ENCODE measurements around the gene ZNF341.

ZNF341 gene

GRCh38 chr20:33812152-33812849, 80.5 kb downstream of the ZNF341 start:
- Histone ChIP-seq H3K4me2 (peak overlapping the region; percentile 74), H3K4me3 (IDR thresholded peaks at IDR 0.05; ENCODE audit: insufficient read depth, low read depth, low read length) (peak overlapping the region; percentile 65), H3K9ac (peak overlapping the region; percentile 85), H4K20me1 (ENCODE audit: insufficient read depth) (peaks cover 16% of the 10 kb centered on the region; the same call in 1 of the 2 replicates), H3K27ac (peak overlapping the region; percentile 70), H2AFZ (ENCODE audit: low read depth) (no peak overlapping the region), H3K4me1 (ENCODE audit: low read depth, poor library complexity, severe bottlenecking) (peaks cover 49% of the 10 kb centered on the region), H3K27me3 (ENCODE audit: insufficient read depth, low read depth) (no peaks in the 10 kb centered on the region), H3K79me2 (ENCODE audit: insufficient read depth, low read depth) (peaks cover 61% of the 10 kb centered on the region), H3K36me3 (ENCODE audit: insufficient read depth) (no peaks in the 10 kb centered on the region; the same call in 1 of the 2 replicates)
- TF ChIP-seq, protein P1, sequence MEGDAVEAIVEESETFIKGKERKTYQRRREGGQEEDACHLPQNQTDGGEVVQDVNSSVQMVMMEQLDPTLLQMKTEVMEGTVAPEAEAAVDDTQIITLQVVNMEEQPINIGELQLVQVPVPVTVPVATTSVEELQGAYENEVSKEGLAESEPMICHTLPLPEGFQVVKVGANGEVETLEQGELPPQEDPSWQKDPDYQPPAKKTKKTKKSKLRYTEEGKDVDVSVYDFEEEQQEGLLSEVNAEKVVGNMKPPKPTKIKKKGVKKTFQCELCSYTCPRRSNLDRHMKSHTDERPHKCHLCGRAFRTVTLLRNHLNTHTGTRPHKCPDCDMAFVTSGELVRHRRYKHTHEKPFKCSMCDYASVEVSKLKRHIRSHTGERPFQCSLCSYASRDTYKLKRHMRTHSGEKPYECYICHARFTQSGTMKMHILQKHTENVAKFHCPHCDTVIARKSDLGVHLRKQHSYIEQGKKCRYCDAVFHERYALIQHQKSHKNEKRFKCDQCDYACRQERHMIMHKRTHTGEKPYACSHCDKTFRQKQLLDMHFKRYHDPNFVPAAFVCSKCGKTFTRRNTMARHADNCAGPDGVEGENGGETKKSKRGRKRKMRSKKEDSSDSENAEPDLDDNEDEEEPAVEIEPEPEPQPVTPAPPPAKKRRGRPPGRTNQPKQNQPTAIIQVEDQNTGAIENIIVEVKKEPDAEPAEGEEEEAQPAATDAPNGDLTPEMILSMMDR (conservative IDR thresholded peaks at IDR 0.05; ENCODE audit: low read depth, low read length): no peak

- no peak overlapping the region for H2AFZ ChIP-seq (ENCODE audit: low read depth)
- peaks cover 68% of the 10 kb centered on the region for H3K79me2 ChIP-seq (ENCODE audit: insufficient read depth, low read depth)
- H3K27ac ChIP-seq: peak overlapping the region; percentile 70; the same call in 1 of the 2 replicates
- H3K36me3 ChIP-seq (ENCODE audit: insufficient read depth): no peaks in the 10 kb centered on the region; the same call in 1 of the 2 replicates
- TF ChIP-seq, protein P1 (conservative IDR thresholded peaks at IDR 0.05; ENCODE audit: low read depth, low read length): no peak
- H3K27me3 ChIP-seq (ENCODE audit: insufficient read depth, low read depth): no peaks in the 10 kb centered on the region
- H3K4me2 ChIP-seq: peak overlapping the region; percentile 74
- H3K4me1 ChIP-seq (ENCODE audit: low read depth, poor library complexity, severe bottlenecking): peaks cover 56% of the 10 kb centered on the region
- peak overlapping the region; percentile 85; the same call in 1 of the 2 replicates for H3K9ac ChIP-seq
- H4K20me1 ChIP-seq (ENCODE audit: insufficient read depth): peaks cover 16% of the 10 kb centered on the region; the same call in 1 of the 2 replicates
- H3K4me3 ChIP-seq (IDR thresholded peaks at IDR 0.05; ENCODE audit: insufficient read depth, low read depth, low read length): peak overlapping the region; percentile 65
Measured at GRCh38 chr20:33812908-33813462, 81.2 kb downstream of the ZNF341 start.

DNA sequence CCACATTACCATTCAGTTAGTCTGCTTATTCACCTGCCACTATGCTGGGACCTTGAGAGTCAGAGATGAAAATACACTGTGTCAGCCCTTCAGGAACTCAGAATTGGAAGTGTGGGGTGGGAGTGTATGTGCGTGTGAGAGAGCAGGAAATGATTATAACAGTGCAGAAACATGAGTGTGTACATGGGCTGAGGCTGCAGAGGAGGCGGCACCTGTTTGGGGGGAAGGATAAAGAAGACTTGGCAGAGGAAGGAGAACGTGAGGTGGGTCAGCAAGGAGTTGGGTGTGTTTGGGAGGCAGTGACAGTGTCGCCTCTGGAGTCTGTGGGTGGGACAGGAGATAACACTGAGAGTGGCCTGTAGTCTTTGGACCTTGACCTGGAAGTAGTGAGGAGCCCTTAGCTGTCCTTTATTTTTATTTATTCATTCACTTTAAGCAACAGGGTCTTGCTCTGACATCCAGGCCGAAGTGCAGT, 82.5 kb downstream of the ZNF341 start:
- H4K20me1 ChIP-seq (ENCODE audit: insufficient read depth): peaks cover 16% of the 10 kb centered on the region; the same call in 1 of the 2 replicates
- no peaks in the 10 kb centered on the region for H3K27me3 ChIP-seq (ENCODE audit: insufficient read depth, low read depth)
- TF ChIP-seq, protein P1 (conservative IDR thresholded peaks at IDR 0.05; ENCODE audit: low read depth, low read length): no peak
- no peak overlapping the region for H2AFZ ChIP-seq (ENCODE audit: low read depth)
- peak overlapping the region; percentile 74 for H3K4me2 ChIP-seq
- H3K4me1 ChIP-seq (ENCODE audit: low read depth, poor library complexity, severe bottlenecking): peaks cover 69% of the 10 kb centered on the region
- H3K79me2 ChIP-seq (ENCODE audit: insufficient read depth, low read depth): peaks cover 81% of the 10 kb centered on the region
- H3K4me3 ChIP-seq (IDR thresholded peaks at IDR 0.05; ENCODE audit: insufficient read depth, low read depth, low read length): no peak overlapping the region
- no peaks in the 10 kb centered on the region; the same call in 1 of the 2 replicates for H3K36me3 ChIP-seq (ENCODE audit: insufficient read depth)
- no peak overlapping the region for H3K9ac ChIP-seq
- H3K27ac ChIP-seq: no peak overlapping the region

- TF ChIP-seq, protein P1 (conservative IDR thresholded peaks at IDR 0.05; ENCODE audit: low read depth, low read length): no peak
- no peak overlapping the region for H3K4me3 ChIP-seq (IDR thresholded peaks at IDR 0.05; ENCODE audit: insufficient read depth, low read depth, low read length)
- no peak overlapping the region for H3K9ac ChIP-seq
- peaks cover 16% of the 10 kb centered on the region; the same call in 1 of the 2 replicates for H4K20me1 ChIP-seq (ENCODE audit: insufficient read depth)
- H3K4me1 ChIP-seq (ENCODE audit: low read depth, poor library complexity, severe bottlenecking): peaks cover 78% of the 10 kb centered on the region
- H3K79me2 ChIP-seq (ENCODE audit: insufficient read depth, low read depth): peaks cover 95% of the 10 kb centered on the region
- H3K27me3 ChIP-seq (ENCODE audit: insufficient read depth, low read depth): no peaks in the 10 kb centered on the region
- peak overlapping the region; percentile 25; the same call in 1 of the 2 replicates for H3K4me2 ChIP-seq
- H3K27ac ChIP-seq: no peak overlapping the region
- H3K36me3 ChIP-seq (ENCODE audit: insufficient read depth): no peaks in the 10 kb centered on the region; the same call in 1 of the 2 replicates
- no peak overlapping the region for H2AFZ ChIP-seq (ENCODE audit: low read depth)
Measured at GRCh38 chr20:33815671-33816070, 83.9 kb downstream of the ZNF341 start.
